Progenitor cell of endocrine pancreas (in vitro differentiated cells): ENCODE measurements around the gene SLC22A7. TPM values are rescaled to one million over a fixed set of nuclear protein-coding genes. Genes with fewer than 3 reads are reported as not detected.
"Not testable (repeated sequence)": the region's sequence is repeated elsewhere in the genome, so short reads cannot be mapped to it uniquely, and the experiment has no call there.

ENCODE experiments used
- DNase-seq: peaks from one replicate; pipeline ENCODE4 v3.0.0; 2021; ENCODE audit warnings: low spot score; ENCODE audit not compliant: unreplicated experiment
- H3K27ac Mint-ChIP-seq: 2 replicates; pipeline ENCODE4 v1.8.0; 2021; ENCODE audit warnings: mild to moderate bottlenecking, moderate library complexity, mixed read lengths
- H3K27me3 Mint-ChIP-seq: 2 replicates; pipeline ENCODE4 v1.8.0; 2021; ENCODE audit warnings: mixed read lengths
- H3K36me3 Mint-ChIP-seq: 2 replicates; pipeline ENCODE4 v1.8.0; 2022; ENCODE audit warnings: mixed read lengths; ENCODE audit not compliant: insufficient read depth
- H3K4me1 Mint-ChIP-seq: 2 replicates; pipeline ENCODE4 v1.8.0; 2021; ENCODE audit warnings: low read depth, mixed read lengths
- H3K4me3 Mint-ChIP-seq: 2 replicates; pipeline ENCODE4 v1.8.0; 2021; ENCODE audit warnings: low read depth, mild to moderate bottlenecking, moderate library complexity, mixed read lengths
- H3K9me3 Mint-ChIP-seq: 2 replicates; pipeline ENCODE4 v1.8.0; 2021; ENCODE audit warnings: low read depth, mixed read lengths
- total RNA-seq: library from RNA; stranded (reverse); gene quantifications from 2 replicates; pipeline ENCODE4 v1.2.1, GENCODE V29; 2021
- TF ChIP-seq, protein P1 (sequence below): fragments of 200-600 bp; sonication (generic); IDR thresholded peaks from one replicate; pipeline ENCODE4 v1.5.0; 2021; ENCODE audit warnings: antibody characterized with exemption, mild to moderate bottlenecking; ENCODE audit not compliant: unreplicated experiment

Gene SLC22A7
- total RNA-seq, 1 donor from 2014 or later = not detected

DNA sequence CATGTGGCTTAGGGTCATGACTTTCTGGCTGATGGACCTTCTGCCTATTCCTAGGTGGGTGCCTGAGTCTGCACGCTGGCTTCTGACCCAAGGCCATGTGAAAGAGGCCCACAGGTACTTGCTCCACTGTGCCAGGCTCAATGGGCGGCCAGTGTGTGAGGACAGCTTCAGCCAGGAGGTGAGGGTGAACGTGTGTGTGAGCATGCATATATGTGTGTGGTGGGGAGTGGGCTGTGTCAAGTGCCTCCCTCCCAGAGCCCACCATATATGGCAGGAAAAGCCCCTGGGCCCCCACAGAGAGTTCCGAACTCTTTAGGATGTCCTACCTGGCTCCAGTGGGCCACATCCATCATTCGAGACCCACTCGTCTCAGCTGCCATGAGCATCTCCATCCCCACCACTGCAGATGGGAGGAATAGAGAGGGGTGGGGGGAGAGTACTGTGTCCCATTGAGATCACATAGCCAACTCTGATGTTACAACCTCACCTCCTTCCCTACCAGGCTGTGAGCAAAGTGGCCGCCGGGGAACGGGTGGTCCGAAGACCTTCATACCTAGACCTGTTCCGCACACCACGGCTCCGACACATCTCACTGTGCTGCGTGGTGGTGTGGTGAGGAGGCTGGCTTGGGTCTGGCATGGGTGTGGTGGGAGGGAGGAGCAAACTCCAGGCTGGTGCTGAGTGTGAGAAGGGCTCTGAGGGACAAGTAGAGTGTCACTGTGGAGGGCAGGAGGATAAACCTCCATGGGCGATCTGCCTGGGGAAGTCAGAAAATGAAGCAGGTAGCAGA lies 3.2 kb downstream of the SLC22A7 start:
- TF ChIP-seq, protein P1, sequence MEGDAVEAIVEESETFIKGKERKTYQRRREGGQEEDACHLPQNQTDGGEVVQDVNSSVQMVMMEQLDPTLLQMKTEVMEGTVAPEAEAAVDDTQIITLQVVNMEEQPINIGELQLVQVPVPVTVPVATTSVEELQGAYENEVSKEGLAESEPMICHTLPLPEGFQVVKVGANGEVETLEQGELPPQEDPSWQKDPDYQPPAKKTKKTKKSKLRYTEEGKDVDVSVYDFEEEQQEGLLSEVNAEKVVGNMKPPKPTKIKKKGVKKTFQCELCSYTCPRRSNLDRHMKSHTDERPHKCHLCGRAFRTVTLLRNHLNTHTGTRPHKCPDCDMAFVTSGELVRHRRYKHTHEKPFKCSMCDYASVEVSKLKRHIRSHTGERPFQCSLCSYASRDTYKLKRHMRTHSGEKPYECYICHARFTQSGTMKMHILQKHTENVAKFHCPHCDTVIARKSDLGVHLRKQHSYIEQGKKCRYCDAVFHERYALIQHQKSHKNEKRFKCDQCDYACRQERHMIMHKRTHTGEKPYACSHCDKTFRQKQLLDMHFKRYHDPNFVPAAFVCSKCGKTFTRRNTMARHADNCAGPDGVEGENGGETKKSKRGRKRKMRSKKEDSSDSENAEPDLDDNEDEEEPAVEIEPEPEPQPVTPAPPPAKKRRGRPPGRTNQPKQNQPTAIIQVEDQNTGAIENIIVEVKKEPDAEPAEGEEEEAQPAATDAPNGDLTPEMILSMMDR = no peak
- H3K4me1 Mint-ChIP-seq = no peaks in the 10 kb centered on the region
- no peak overlapping the region for H3K4me3 Mint-ChIP-seq
- H3K36me3 Mint-ChIP-seq = no peaks in the 10 kb centered on the region
- H3K27ac Mint-ChIP-seq = no peak overlapping the region
- peaks cover 19% of the 10 kb centered on the region for H3K27me3 Mint-ChIP-seq
- DNase-seq = no peak
- H3K9me3 Mint-ChIP-seq = no peaks in the 10 kb centered on the region

DNA sequence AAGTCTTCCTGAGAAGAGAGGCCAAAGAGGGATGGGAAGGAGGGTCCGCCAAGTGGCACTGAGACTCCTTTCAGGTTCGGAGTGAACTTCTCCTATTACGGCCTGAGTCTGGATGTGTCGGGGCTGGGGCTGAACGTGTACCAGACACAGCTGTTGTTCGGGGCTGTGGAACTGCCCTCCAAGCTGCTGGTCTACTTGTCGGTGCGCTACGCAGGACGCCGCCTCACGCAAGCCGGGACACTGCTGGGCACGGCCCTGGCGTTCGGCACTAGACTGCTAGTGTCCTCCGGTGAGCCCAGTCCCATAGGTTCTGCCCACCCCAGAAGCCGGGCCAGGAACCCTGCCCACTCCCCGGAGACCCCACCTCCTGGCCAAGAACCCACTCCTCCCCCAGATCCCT lies 4.1 kb downstream of the SLC22A7 start:
- TF ChIP-seq, protein P1 = no peak
- Mint-ChIP-seq H3K4me1 (no peaks in the 10 kb centered on the region), H3K4me3 (no peak overlapping the region), H3K27ac (no peak overlapping the region), H3K36me3 (no peaks in the 10 kb centered on the region), H3K27me3 (peaks cover 17% of the 10 kb centered on the region), H3K9me3 (no peaks in the 10 kb centered on the region)
- no peak for DNase-seq

DNA sequence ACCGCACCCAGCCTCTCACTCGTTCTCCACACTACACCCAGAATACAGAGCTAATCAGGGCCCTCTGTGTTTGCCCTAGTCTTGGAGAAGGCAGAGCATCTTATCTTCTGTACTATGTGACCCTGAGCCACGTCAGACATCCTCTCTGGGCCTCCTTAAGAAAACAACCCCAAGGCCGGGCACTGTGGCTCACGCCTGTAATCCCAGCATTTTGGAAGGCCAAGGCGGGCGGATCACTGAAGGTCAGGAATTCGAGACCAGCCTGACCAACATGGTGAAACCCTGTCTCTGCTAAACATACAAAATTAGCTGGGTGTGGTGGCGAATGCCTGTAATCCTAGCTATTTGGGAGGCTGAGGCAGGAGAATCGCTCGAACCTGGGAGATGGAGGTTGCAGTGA lies 4.9 kb downstream of the SLC22A7 start:
- H3K27ac Mint-ChIP-seq, H3K9me3 Mint-ChIP-seq, H3K4me3 Mint-ChIP-seq, H3K36me3 Mint-ChIP-seq, H3K4me1 Mint-ChIP-seq, DNase-seq: not testable (repeated sequence)
- H3K27me3 Mint-ChIP-seq = peaks cover 20% of the 10 kb centered on the region

DNA sequence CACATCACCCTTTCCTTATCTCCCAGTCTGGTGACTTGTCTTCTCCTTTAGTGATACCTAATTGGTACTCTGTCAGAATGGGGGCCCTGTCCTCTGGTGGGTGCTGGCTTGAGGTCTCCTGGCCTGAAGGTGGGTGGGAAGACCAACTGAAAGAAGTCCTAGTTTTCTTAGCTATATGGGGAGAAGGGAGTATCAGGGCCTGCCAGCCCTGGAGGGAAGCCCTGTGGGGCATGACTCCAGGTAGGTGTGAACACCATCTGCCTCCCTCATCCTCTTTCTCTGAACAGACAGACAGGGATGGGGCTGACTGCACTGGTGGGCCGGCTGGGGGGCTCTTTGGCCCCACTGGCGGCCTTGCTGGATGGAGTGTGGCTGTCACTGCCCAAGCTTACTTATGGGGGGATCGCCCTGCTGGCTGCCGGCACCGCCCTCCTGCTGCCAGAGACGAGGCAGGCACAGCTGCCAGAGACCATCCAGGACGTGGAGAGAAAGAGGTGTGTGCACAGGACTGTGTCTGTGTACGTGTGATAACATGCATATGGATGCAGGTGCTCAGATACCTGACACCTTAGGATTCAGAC lies 5.8 kb downstream of the SLC22A7 start:
- no peaks in the 10 kb centered on the region for H3K4me1 Mint-ChIP-seq
- DNase-seq = no peak
- H3K36me3 Mint-ChIP-seq = no peaks in the 10 kb centered on the region
- H3K9me3 Mint-ChIP-seq = no peaks in the 10 kb centered on the region
- no peak overlapping the region for H3K27ac Mint-ChIP-seq
- TF ChIP-seq, protein P1 = no peak
- H3K27me3 Mint-ChIP-seq = peaks cover 23% of the 10 kb centered on the region
- H3K4me3 Mint-ChIP-seq = no peak overlapping the region

DNA sequence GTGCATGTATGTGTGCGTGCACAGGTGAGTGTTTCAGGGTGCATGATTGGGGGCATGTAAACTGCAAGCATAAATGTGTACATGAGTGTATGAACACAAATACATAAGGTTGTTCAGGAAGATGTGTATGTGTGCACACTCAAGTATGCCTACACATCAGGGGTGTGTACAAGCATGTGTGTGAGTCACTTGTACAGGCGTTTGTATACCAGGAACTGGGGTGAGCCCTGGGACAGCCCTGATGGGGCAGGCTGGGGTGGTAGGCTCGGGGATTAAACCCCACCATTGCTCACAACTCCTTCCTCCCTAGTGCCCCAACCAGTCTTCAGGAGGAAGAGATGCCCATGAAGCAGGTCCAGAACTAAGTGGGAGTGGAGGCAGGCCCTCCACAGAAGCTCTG lies 6.3 kb downstream of the SLC22A7 start:
- Mint-ChIP-seq H3K27me3 (peaks cover 27% of the 10 kb centered on the region), H3K36me3 (no peaks in the 10 kb centered on the region), H3K27ac (no peak overlapping the region), H3K9me3 (no peaks in the 10 kb centered on the region), H3K4me3 (no peak overlapping the region), H3K4me1 (no peaks in the 10 kb centered on the region)
- DNase-seq = no peak
- TF ChIP-seq, protein P1 = no peak

DNA sequence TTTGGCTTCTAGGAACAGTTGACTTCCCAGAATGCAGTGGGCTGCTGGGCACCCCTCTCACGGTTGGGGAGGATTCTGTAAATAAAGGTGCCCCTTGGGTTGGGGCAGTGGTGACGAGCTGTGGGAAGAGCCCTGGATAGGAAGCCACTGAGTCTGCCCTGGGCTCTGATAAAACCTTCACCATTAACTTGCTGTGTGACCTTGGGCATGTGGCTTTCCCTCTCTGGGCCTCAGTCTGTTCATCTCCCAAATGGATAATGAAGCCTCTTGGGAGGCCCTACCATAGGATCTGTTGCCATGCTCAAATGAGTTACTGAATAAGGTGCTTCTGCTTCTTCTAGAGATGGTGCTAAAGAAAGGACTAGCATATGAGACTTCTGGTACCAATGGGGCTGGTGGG lies 6.8 kb downstream of the SLC22A7 start:
- H3K36me3 Mint-ChIP-seq = no peaks in the 10 kb centered on the region
- DNase-seq = no peak
- no peaks in the 10 kb centered on the region for H3K9me3 Mint-ChIP-seq
- TF ChIP-seq, protein P1 = no peak
- no peaks in the 10 kb centered on the region for H3K4me1 Mint-ChIP-seq
- H3K4me3 Mint-ChIP-seq = no peak overlapping the region
- peaks cover 26% of the 10 kb centered on the region for H3K27me3 Mint-ChIP-seq
- no peak overlapping the region for H3K27ac Mint-ChIP-seq
